Retina (tissue), 1 donor: Measurements from ENCODE around the gene GPR35.
"Not testable (repeated sequence)": the region's sequence is repeated elsewhere in the genome, so short reads cannot be mapped to it uniquely, and the experiment has no call there.

Source experiments
- DNase-seq: peaks from one replicate; pipeline ENCODE4 v3.0.0-alpha.2; 2016

GPR35 gene

GRCh38 chr2:240603846-240604245 lies 21.4 kb upstream of the GPR35 start:
- DNase-seq, result no peak

GRCh38 chr2:240604291-240604938 lies 20.9 kb upstream of the GPR35 start:
- DNase-seq, result peak; percentile 67

GRCh38 chr2:240604939-240605716 lies 20.2 kb upstream of the GPR35 start:
- DNase-seq, result no peak

- DNase-seq, result no peak
Observed at GRCh38 chr2:240605867-240606743, 19.2 kb upstream of the GPR35 start.

GRCh38 chr2:240611601-240612210 lies 13.6 kb upstream of the GPR35 start:
- DNase-seq, result no peak

- DNase-seq, result no peak
Observed at GRCh38 chr2:240613781-240614180, 11.5 kb upstream of the GPR35 start.

- DNase-seq, result no peak
Observed at GRCh38 chr2:240614391-240614790, 10.9 kb upstream of the GPR35 start.

GRCh38 chr2:240615396-240615795 lies 9.9 kb upstream of the GPR35 start:
- no peak for DNase-seq

GRCh38 chr2:240615820-240616547 lies 9.3 kb upstream of the GPR35 start:
- no peak for DNase-seq

GRCh38 chr2:240616860-240617666 lies 8.2 kb upstream of the GPR35 start:
- not testable (repeated sequence) for DNase-seq

GRCh38 chr2:240618776-240619175 lies 6.5 kb upstream of the GPR35 start:
- no peak for DNase-seq

- no peak for DNase-seq
Observed at GRCh38 chr2:240619506-240620148, 5.7 kb upstream of the GPR35 start.

- no peak for DNase-seq
Observed at GRCh38 chr2:240620149-240620731, 5.0 kb upstream of the GPR35 start.

GRCh38 chr2:240620859-240621258 lies 4.4 kb upstream of the GPR35 start:
- no peak for DNase-seq

GRCh38 chr2:240622060-240622411 lies 3.2 kb upstream of the GPR35 start:
- DNase-seq, result no peak

- no peak for DNase-seq
Observed at GRCh38 chr2:240622531-240623235, 2.6 kb upstream of the GPR35 start.

- no peak for DNase-seq
Observed at GRCh38 chr2:240623531-240624010, 1.7 kb upstream of the GPR35 start.

GRCh38 chr2:240624011-240624949 lies 1.0 kb upstream of the GPR35 start:
- no peak for DNase-seq
